Prostate gland (tissue), 2 donors: ENCODE results near the gene SBK1. TPM values are rescaled to one million over a fixed set of nuclear protein-coding genes. Genes with fewer than 3 reads are reported as not detected.
A peak's percentile ranks its signal among the peaks of the same experiment; 100 is the strongest.

Source experiments
- DNase-seq: peaks from one replicate; pipeline ENCODE4 v3.0.0-alpha.2; 2019; ENCODE audit warnings: low spot score
- H3K27ac ChIP-seq, 2 donors: fragments of 200-600 bp; sonication (generic); 2 replicates each; pipeline ENCODE4 v1.5.1; 2017 to 2019
- H3K27me3 ChIP-seq: fragments of 200-600 bp; sonication (generic); replicated peaks from 2 replicates; pipeline ENCODE4 v1.5.1; 2019; ENCODE audit not compliant: insufficient read depth
- H3K36me3 ChIP-seq, 2 donors: fragments of 200-600 bp; sonication (generic); 1 replicate in 1 of 2; 2 replicates in 1 of 2; pipeline versions ENCODE4 v1.5.1 to v1.8.1; 2017 to 2019
- H3K4me1 ChIP-seq: fragments of 200-600 bp; sonication (generic); replicated peaks from 2 replicates; pipeline ENCODE4 v1.5.1; 2019
- H3K4me3 ChIP-seq, 2 donors: fragments of 200-600 bp; sonication (generic); 2 replicates each; pipeline ENCODE4 v1.5.1; 2017 to 2019
- H3K9me3 ChIP-seq: fragments of 200-600 bp; sonication (generic); 2 replicates; pipeline ENCODE4 v1.5.1; 2017
- CTCF ChIP-seq, 4 experiments: fragments of 200-600 bp in 2 of 4; fragments of 450-650 bp in 2 of 4; sonication (generic) in 2 of 4; IDR thresholded peaks; 1 replicate in 3 of 4; 2 replicates in 1 of 4; pipeline ENCODE4 v1.5.1; 2016 to 2019; ENCODE audit warnings: antibody characterized with exemption in 4 of 4, mild to moderate bottlenecking in 2 of 4, moderate library complexity in 2 of 4
- POLR2A ChIP-seq: fragments of 450-650 bp; IDR thresholded peaks from one replicate; pipeline ENCODE4 v1.6.1; 2016; ENCODE audit warnings: antibody characterized with exemption, mild to moderate bottlenecking
- POLR2AphosphoS5 ChIP-seq: sonication (generic); formaldehyde crosslinking; IDR thresholded peaks from one replicate; pipeline ENCODE4 v1.6.1; 2017; ENCODE audit warnings: antibody characterized with exemption
- WGBS: methylation state at CpG from one replicate; pipeline ENCODE4 v1.1.5; 2018; 5-methylcytosine and 5-hydroxymethylcytosine counted together
- intact Hi-C: fragments of 100-400 bp; cut with DNase I; formaldehyde crosslinking; loops from one replicate; pipeline ENCODE4 v1.14.2; 2022
- total RNA-seq, 2 donors: library from RNA; depleted of rRNA; stranded (reverse); fragments of >200 nt; gene quantifications; one replicate each; pipeline ENCODE4 v1.1.0, GENCODE V29; 2016

The SBK1 gene
- total RNA-seq, 2 donors from 2014 or later = 5.8 to 8.1 TPM

- Histone ChIP-seq H3K4me1 (no peaks in the 10 kb centered on the region), H3K27ac (no peak overlapping the region), H3K27me3 (no peaks in the 10 kb centered on the region), H3K9me3 (no peaks in the 10 kb centered on the region), H3K36me3 (no peaks in the 10 kb centered on the region), H3K4me3 (no peak overlapping the region)
- DNase-seq = no peak
- intact Hi-C loops = loop anchor here (5.0 kb wide), 1 partner anchor 42 kb away; no protein-coding TSS in a partner anchor
- TF ChIP-seq POLR2AphosphoS5 = no peak
- 93% methylated on average over 26 of the region's 26 CpGs for WGBS
Measured at GRCh38 chr16:28319476-28320022, 27.2 kb downstream of the SBK1 start.

GRCh38 chr16:28320023-28320561 lies 27.8 kb downstream of the SBK1 start:
- no peaks in the 10 kb centered on the region for H3K36me3 ChIP-seq
- no peaks in the 10 kb centered on the region for H3K27me3 ChIP-seq
- H3K9me3 ChIP-seq = no peaks in the 10 kb centered on the region
- H3K4me1 ChIP-seq = no peaks in the 10 kb centered on the region
- H3K4me3 ChIP-seq = no peak overlapping the region
- no peak overlapping the region for H3K27ac ChIP-seq
- DNase-seq = no peak
- TF ChIP-seq POLR2A (no peak), CTCF (IDR thresholded peaks at IDR 0.05) (no peak), POLR2AphosphoS5 (no peak)
- intact Hi-C loops = no loop called here
- WGBS = 97% methylated on average over 73 of the region's 73 CpGs

DNA sequence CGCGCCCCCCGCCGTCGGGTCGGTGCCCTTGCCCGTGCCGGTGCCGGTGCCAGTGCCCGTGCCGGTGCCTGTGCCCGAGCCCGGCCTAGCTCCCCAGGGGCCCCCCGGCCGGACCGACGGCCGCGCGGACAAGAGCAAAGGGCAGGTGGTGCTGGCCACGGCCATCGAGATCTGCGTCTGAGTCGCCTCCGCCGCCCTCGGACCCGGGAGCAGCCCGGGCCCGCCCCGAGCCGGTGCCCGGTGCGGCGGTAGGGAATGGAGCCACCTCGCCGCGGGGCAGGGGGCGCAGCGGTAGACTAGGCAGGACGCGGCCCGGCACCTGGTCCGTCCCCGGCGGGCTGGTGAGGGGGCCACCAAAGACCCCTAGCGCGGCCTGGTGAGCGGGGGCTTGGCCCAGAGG lies 28.4 kb downstream of the SBK1 start:
- WGBS = 97% methylated on average over 28 of the region's 49 CpGs
- H3K36me3 ChIP-seq = no peaks in the 10 kb centered on the region
- intact Hi-C loops = no loop called here
- no peak for TF ChIP-seq POLR2AphosphoS5
- no peak for TF ChIP-seq CTCF (IDR thresholded peaks at IDR 0.05)
- no peak for TF ChIP-seq POLR2A
- H3K27ac ChIP-seq = no peak overlapping the region
- no peak overlapping the region for H3K4me3 ChIP-seq
- no peaks in the 10 kb centered on the region for H3K27me3 ChIP-seq
- DNase-seq = no peak
- H3K4me1 ChIP-seq = no peaks in the 10 kb centered on the region
- H3K9me3 ChIP-seq = no peaks in the 10 kb centered on the region

DNA sequence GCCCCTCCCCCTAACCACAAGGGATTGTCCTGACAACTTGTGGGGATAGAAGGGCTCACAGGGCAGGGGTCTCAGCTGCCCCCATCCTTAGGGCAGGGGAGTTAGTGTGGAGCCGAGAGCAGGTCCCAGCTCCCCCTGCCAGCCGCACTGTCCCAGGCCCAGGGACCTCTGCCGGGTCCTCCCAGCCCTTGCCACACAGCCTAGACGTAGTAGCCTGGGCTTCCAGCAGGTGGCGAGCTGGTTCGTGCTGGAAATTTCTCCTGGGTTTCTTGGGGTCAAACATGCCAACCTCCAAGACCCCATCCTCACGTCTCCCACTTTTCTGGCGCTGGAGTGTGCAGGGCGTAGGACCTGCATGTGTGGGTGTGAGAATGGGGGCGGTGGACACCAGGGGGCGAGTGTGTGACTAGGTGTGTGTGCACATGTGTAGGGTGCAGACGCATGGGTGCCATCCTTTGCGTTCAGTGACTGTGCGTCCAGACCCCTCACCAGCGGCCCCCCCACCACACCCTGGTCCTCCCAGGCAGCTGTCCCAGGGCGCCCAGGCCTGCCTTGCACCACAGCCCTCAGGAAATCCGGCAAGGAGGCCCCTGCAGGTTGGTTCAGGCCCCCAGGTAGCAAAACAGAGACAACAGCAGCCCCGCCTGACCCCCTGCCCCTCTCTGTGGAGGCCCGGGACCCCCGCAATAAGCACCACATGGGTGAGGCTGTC lies 29.5 kb downstream of the SBK1 start:
- H3K4me3 ChIP-seq = no peak overlapping the region
- no peaks in the 10 kb centered on the region for H3K9me3 ChIP-seq
- DNase-seq = no peak
- no peaks in the 10 kb centered on the region for H3K36me3 ChIP-seq
- whole genome bisulfite sequencing = 72% methylated on average over 20 of the region's 20 CpGs
- no peaks in the 10 kb centered on the region for H3K27me3 ChIP-seq
- H3K4me1 ChIP-seq = no peaks in the 10 kb centered on the region
- TF ChIP-seq CTCF (IDR thresholded peaks at IDR 0.05) (peak in 3 of 4 experiments; percentile 51 to 70 (median 57)), POLR2A (no peak)
- no peak overlapping the region for H3K27ac ChIP-seq
- intact Hi-C loops = no loop called here

DNA sequence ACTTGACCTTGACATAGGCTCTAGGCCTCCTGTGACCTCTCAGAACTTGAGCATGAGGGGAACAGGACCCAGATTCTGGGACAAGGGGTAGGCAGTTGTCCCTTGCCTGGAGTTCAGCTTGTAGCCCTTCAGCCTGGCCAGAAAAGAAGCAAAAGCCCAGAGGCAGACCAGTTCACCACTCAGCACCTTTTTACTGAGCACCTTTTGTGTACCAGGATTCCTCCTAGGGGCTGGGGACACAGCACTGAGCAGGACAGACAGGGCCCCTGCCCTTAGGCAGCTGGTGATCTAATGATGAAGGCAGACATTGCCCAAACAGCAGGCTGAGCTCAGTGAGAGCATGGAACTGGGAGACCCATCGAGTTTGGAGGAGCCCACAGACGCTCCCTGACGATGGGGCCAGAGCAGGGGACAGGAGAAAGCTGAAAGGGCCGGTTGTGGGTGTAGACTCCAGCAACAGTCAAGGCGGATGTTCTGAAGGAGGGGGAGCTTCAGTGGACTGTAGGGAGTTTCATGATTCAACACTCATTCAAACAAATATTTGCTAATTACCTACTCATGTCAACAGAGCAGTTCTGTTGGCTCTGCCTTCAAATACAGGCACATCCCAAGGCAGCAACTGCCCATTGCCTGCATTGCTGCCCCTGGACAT lies 32.0 kb downstream of the SBK1 start:
- Histone ChIP-seq H3K36me3 (no peaks in the 10 kb centered on the region), H3K9me3 (no peaks in the 10 kb centered on the region), H3K4me3 (no peak overlapping the region), H3K27me3 (no peaks in the 10 kb centered on the region), H3K4me1 (no peaks in the 10 kb centered on the region), H3K27ac (peak overlapping the region; percentile 52 to 53)
- intact Hi-C loops = no loop called here
- no peak for TF ChIP-seq CTCF (IDR thresholded peaks at IDR 0.05)
- TF ChIP-seq POLR2AphosphoS5 = peak; percentile 37
- WGBS = 60% methylated on average over 5 of the region's 5 CpGs
- peak; percentile 20 for DNase-seq
